Right cardiac atrium (tissue), 5 donors: Measurements from ENCODE around the gene OTUD5. TPM values are rescaled to one million over a fixed set of nuclear protein-coding genes. Genes with fewer than 3 reads are reported as not detected.

Source experiments
- ATAC-seq, 2 donors: fragments of 200-7000 bp; cut with Tn5 transposase; one replicate each; pipeline versions ENCODE4 v1.8.0 to v1.9.1; 2020; ENCODE audit warnings: moderate library complexity in 2 of 2, mild to moderate bottlenecking in 1 of 2
- DNase-seq, 3 donors: peaks; one replicate each; pipeline ENCODE4 v3.0.0-alpha.2; 2020
- H3K27ac ChIP-seq: one replicate; pipeline ENCODE4 v1.5.1; 2013; ENCODE audit warnings: mild to moderate bottlenecking, low read length, control low read depth, moderate library complexity
- H3K27me3 ChIP-seq: one replicate; pipeline ENCODE4 v1.6.1; 2013; ENCODE audit not compliant: control insufficient read depth, insufficient read depth
- H3K4me1 ChIP-seq: one replicate; pipeline ENCODE4 v1.6.1; 2013; ENCODE audit warnings: low read length; ENCODE audit not compliant: control insufficient read depth, insufficient read depth
- H3K4me3 ChIP-seq: one replicate; pipeline ENCODE4 v1.5.1; 2013; ENCODE audit warnings: low read length, control low read depth
- H3K9me3 ChIP-seq: one replicate; pipeline ENCODE4 v1.6.1; 2013; ENCODE audit warnings: low read length; ENCODE audit not compliant: control insufficient read depth
- WGBS: extraction: QIAGEN DNeasy Blood & Tissue Kit; methylation state at CpG from one replicate; pipeline ENCODE4 v1.1.7; 2013; 5-methylcytosine and 5-hydroxymethylcytosine counted together
- intact Hi-C, 4 donors: fragments of 100-400 bp; cut with DNase I; formaldehyde crosslinking; loops; one replicate each; pipeline versions ENCODE4 v1.11.0 to v1.14.0; 2022 to 2023
- polyA plus RNA-seq: library from polyadenylated mRNA; stranded (reverse); fragments of 200-250 nt; gene quantifications from one replicate; pipeline ENCODE4 v1.2.3, GENCODE V29; 2013
- total RNA-seq, 4 donors: library from RNA; stranded (reverse); fragmentation: NEBNext Ultra II Directional; extraction: Animal tissue kit (Norgen Biotek cat#: 25700); gene quantifications; one replicate each; pipeline ENCODE4 v1.2.1, GENCODE V29; 2021
- donor health status: healthy with polysubstance abuse.
- donor health status: DM: no; HTN: yes; CAD: no.
- donor health status: DM: no; HTN: no; CAD: no.
- donor health status: DM: no; HTN: yes; CAD: no; lungs with severe emphysema.
- donor health status: DM: yes; HTN: yes; CAD: no.

Gene OTUD5
- total and polyA plus RNA-seq, 5 donors, result 19.9 to 27.3 (median 23.8) TPM

GRCh38 chrX:48957827-48958634, 624 bp upstream of the OTUD5 start:
- Histone ChIP-seq H3K27me3 (no peaks in the 10 kb centered on the region), H3K4me1 (peaks cover 12% of the 10 kb centered on the region), H3K4me3 (peak overlapping the region; percentile 75), H3K27ac (peak overlapping the region; percentile 100), H3K9me3 (no peaks in the 10 kb centered on the region)
- intact Hi-C loops, result no loop called here
- under 1% methylated on average over 62 of the region's 66 CpGs for WGBS
- DNase-seq (peak; percentile 96 to 98 (median 97)), ATAC-seq (peak; percentile 95)

- H3K27ac ChIP-seq, result peak overlapping the region; percentile 49
- H3K27me3 ChIP-seq, result no peaks in the 10 kb centered on the region
- no peaks in the 10 kb centered on the region for H3K9me3 ChIP-seq
- ATAC-seq (no peak), DNase-seq (peak; percentile 41 to 78 (median 57))
- H3K4me3 ChIP-seq, result peak overlapping the region; percentile 75
- under 1% methylated on average over 49 of the region's 61 CpGs for WGBS
- intact Hi-C loops, result no loop called here
- H3K4me1 ChIP-seq, result peaks cover 12% of the 10 kb centered on the region
These were observed 536 bp downstream of the OTUD5 start for GRCh38 chrX:48956728-48957414.

DNA sequence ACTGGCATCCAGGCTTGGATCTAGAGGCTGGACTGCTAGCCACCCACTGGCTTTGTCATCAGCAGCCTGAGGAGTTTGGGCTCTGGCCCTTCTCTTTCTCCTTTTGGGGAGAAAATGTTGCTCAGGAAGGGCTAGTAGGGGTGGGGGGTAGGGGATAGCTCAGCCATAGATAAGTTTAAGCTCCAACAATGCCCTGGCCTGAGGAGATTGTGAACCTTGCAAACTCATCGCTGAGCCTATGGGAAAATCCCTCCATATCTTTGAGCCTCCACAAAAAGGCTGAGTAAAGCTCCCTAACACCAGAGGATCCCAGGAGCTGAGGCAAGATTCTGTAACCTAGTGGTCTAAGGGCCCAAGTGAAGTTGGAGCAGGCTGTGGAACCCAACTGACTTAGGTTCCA, 8.8 kb downstream of the OTUD5 start:
- intact Hi-C loops, result no loop called here
- DNase-seq, result no peak

GRCh38 chrX:48945517-48946348, 11.7 kb downstream of the OTUD5 start:
- H3K4me3 ChIP-seq, result no peak overlapping the region
- H3K9me3 ChIP-seq, result no peaks in the 10 kb centered on the region
- ATAC-seq (peak; percentile 56 to 66), DNase-seq (peak; percentile 40 to 74 (median 66))
- WGBS, result 46% methylated on average over 8 of the region's 8 CpGs
- H3K27me3 ChIP-seq, result no peaks in the 10 kb centered on the region
- H3K27ac ChIP-seq, result no peak overlapping the region
- intact Hi-C loops, result no loop called here
- H3K4me1 ChIP-seq, result no peaks in the 10 kb centered on the region

More for the DNA sequence above, 8.8 kb downstream of the OTUD5 start:
- peaks cover 3% of the 10 kb centered on the region for H3K4me1 ChIP-seq
- no peak overlapping the region for H3K4me3 ChIP-seq
- no peak for ATAC-seq
- no peaks in the 10 kb centered on the region for H3K27me3 ChIP-seq
- H3K9me3 ChIP-seq, result no peaks in the 10 kb centered on the region
- H3K27ac ChIP-seq, result no peak overlapping the region
- 85% methylated on average over 1 of the region's 1 CpG for WGBS

DNA sequence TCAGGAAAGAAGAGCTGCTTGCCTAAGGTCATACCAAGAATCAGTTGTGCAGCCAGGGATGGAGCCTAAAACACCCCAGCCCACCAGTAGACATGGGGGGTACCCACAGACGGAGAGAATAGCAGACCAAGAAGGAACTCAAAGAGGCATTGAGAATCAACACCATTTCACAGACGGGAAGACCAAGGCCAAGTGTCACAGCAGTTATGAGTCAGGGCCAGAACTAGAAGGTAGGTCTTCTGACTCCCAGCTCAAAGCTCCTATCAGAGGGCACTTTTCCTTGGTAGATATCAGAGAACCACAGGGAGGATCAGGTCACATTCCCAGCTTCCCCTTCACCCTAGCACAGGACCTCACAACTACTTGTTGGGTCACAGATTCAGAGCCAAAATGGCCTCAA, 14.5 kb downstream of the OTUD5 start:
- ATAC-seq, result no peak

GRCh38 chrX:48940404-48940955, 16.9 kb downstream of the OTUD5 start:
- H3K9me3 ChIP-seq, result no peaks in the 10 kb centered on the region
- no peak for ATAC-seq
- no peak for DNase-seq
- WGBS, result 71% methylated on average over 2 of the region's 2 CpGs
- intact Hi-C loops, result no loop called here
- no peak overlapping the region for H3K4me3 ChIP-seq
- H3K27me3 ChIP-seq, result no peaks in the 10 kb centered on the region
- H3K4me1 ChIP-seq, result no peaks in the 10 kb centered on the region
- no peak overlapping the region for H3K27ac ChIP-seq

More for the DNA sequence above, 14.5 kb downstream of the OTUD5 start:
- H3K9me3 ChIP-seq, result no peaks in the 10 kb centered on the region
- no peaks in the 10 kb centered on the region for H3K27me3 ChIP-seq
- 84% methylated on average over 2 of the region's 2 CpGs for WGBS
- H3K4me1 ChIP-seq, result no peaks in the 10 kb centered on the region
- no peak overlapping the region for H3K4me3 ChIP-seq
- no peak overlapping the region for H3K27ac ChIP-seq
- intact Hi-C loops, result no loop called here
- DNase-seq, result no peak

DNA sequence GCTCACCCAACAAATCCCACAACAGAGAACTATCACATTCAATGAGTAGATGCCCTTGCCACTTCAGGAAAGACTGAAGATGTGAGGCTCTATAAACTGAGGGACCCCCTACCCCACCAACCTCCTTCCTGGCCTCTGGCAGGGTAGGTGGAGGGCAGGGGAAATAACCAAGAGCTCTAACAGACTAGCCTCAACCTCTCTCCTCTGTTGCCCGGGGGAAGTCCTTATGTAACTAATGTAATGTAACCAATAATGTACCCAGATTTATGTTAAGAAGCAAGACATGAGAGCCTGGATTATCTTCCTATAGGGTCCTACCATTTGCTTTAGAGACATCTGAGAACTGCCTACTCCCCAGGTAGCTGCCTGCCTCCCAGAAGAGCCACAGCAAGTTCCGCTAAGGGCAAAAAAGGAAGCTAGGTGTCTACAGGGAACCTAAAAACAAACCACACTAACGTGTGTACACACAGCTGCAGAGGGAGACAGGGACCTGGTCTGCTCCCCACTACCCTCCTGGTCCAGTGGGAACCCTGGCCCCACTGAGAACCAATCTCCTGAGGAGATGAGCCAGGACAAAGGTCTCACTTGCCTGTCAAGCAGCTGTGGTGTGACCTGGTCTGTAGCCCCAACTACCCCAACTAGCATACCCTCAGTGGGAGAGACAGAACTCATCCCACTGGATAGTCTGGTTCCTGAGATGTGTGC, 17.7 kb downstream of the OTUD5 start:
- intact Hi-C loops, result no loop called here
- Histone ChIP-seq H3K9me3 (no peaks in the 10 kb centered on the region), H3K27me3 (no peaks in the 10 kb centered on the region), H3K27ac (no peak overlapping the region), H3K4me1 (no peaks in the 10 kb centered on the region), H3K4me3 (no peak overlapping the region)
- WGBS, result 72% methylated on average over 3 of the region's 3 CpGs
- no peak for DNase-seq
- no peak for ATAC-seq

DNA sequence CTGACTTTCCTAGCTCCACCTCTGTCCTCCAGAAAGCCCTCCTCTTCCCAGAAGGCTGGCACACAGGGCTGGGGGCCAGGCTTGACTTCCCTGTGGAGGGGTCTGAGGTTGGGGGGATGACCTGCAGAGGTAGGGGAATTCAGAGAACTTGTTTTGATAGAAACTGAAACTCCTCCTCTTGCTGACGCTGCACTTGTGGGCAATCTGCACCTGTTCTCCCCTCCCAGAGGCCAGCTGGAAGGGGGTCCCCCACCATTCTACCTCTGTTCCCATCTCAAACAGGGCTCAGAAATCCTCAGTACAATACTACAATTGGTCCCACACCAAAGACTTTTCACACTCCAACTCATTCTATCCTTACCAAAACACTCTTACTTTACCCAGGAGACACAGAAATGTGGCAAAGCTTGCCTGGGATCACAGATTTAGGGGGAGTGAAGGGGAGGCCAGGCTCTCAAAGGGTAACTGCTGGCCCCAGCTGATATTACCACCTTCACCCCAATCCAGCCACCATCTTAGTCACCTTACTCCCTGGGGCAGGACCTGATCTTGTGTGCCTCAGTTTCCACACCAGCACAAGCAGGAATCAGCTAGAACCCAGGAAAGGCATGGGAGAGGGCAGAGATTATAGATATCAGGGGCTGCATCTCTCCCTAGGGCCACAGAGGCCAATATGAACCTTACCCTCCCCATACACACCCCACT, 18.5 kb downstream of the OTUD5 start:
- H3K27ac ChIP-seq, result no peak overlapping the region

DNA sequence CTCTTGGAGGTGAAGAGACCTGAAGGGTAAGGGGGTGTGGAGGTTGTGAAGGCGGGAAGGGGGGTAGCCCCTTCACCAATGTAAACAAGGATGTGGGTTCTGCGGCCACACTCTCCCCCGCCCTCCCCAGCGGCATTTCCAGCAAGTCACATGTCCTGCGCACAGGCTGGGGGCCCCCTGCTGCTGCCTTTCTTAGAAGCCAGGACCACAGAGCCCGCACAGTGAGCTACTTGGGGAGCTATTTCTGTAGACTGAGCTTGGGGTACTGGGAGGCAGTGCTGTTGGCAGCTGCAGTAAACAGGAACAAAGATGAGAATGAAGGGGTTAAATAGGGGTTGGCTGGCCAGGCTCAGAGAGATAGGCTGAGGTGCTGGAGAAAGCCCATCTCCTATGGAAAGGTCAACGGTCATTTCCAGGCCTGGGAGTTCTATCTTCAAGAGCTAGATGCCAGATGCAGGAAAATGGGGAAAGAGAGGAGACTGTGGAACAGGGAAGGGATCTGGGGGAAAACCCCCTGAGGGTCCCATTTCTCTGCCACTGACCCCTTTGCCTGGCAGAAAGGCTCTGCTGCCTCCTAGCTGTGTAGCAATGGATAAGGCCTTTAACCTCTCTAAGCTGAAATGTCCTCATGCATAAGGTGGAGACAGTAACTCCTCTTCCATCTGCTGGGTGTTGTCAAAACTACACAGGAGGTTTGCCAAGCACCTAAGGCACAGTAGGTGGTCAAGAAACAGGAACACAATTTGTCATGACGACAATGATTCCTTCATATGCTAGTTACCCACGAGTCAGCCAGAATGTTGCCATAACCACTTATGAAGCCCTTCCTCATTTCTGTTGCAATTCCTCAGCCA, 20.1 kb downstream of the OTUD5 start:
- DNase-seq (peak; percentile 47 to 76 (median 69)), ATAC-seq (peak in 1 of 2 donors; percentile 56)
- H3K9me3 ChIP-seq, result no peaks in the 10 kb centered on the region

More for the DNA sequence above, 18.5 kb downstream of the OTUD5 start:
- whole genome bisulfite sequencing, result 55% methylated on average over 1 of the region's 1 CpG
- H3K4me1 ChIP-seq, result no peaks in the 10 kb centered on the region
- ATAC-seq (no peak), DNase-seq (no peak)
- intact Hi-C loops, result no loop called here
- H3K4me3 ChIP-seq, result no peak overlapping the region
- no peaks in the 10 kb centered on the region for H3K27me3 ChIP-seq
- no peaks in the 10 kb centered on the region for H3K9me3 ChIP-seq

More for the DNA sequence above, 20.1 kb downstream of the OTUD5 start:
- Histone ChIP-seq H3K4me1 (no peaks in the 10 kb centered on the region), H3K27me3 (no peaks in the 10 kb centered on the region), H3K27ac (peak overlapping the region; percentile 7), H3K4me3 (no peak overlapping the region)
- WGBS, result 31% methylated on average over 9 of the region's 9 CpGs
- intact Hi-C loops, result no loop called here
